B cell (primary cell): ENCODE data around the gene POLR2C. TPM values are rescaled to one million over a fixed set of nuclear protein-coding genes. Genes with fewer than 3 reads are reported as not detected.

Source experiments
- ATAC-seq: fragments of 200-7000 bp; cut with Tn5 transposase; one replicate; pipeline ENCODE4 v1.10.0; 2021; ENCODE audit warnings: low read depth, mild to moderate bottlenecking, moderate number of reproducible peaks, moderate library complexity
- CTCF ChIA-PET: fragments of 350-600 bp; sonication (Branson Sonifier 250); formaldehyde crosslinking; loops from one replicate; lab custom pipeline; 2021; ENCODE audit warnings: antibody characterized with exemption, inconsistent platforms; lab: Charles Lee
- POLR2A ChIA-PET: fragments of 350-600 bp; sonication (Branson Sonifier 250); formaldehyde crosslinking; loops from one replicate; lab custom pipeline; 2021; ENCODE audit warnings: antibody characterized with exemption; lab: Charles Lee
- DNase-seq: peaks from one replicate; pipeline ENCODE4 v3.0.0; 2013
- H2AFZ ChIP-seq: 2 replicates; pipeline ENCODE4 v1.6.1; 2012; ENCODE audit warnings: mild to moderate bottlenecking, low read depth, low read length; ENCODE audit not compliant: insufficient read depth, poor library complexity, severe bottlenecking
- H3K27ac ChIP-seq, 2 donors: 1 replicate in 1 of 2; 2 replicates in 1 of 2; pipeline ENCODE4 v1.5.1; 2012 to 2013; ENCODE audit warnings: low read length in 2 of 2, mild to moderate bottlenecking in 2 of 2, moderate library complexity in 1 of 2
- H3K27me3 ChIP-seq, 4 experiments: fragments of 200-600 bp in 1 of 4; sonication (generic) in 1 of 4; replicated peaks in 1 of 4; 1 replicate in 2 of 4; 2 replicates in 2 of 4; pipeline versions ENCODE4 v1.6.1 to v1.7.0; 2013 to 2016; ENCODE audit warnings: low read length in 3 of 4, mild to moderate bottlenecking in 2 of 4, mixed read lengths in 1 of 4, moderate library complexity in 1 of 4; ENCODE audit not compliant: insufficient read depth in 4 of 4, control insufficient read depth in 3 of 4; ENCODE audit errors: control extremely low read depth in 1 of 4
- H3K36me3 ChIP-seq, 2 experiments: replicated peaks in 1 of 2; 1 replicate in 1 of 2; 2 replicates in 1 of 2; pipeline versions ENCODE4 v1.6.1 to v1.7.1; 2013; ENCODE audit warnings: low read length in 1 of 2; ENCODE audit not compliant: insufficient read depth in 2 of 2, control insufficient read depth in 1 of 2; ENCODE audit errors: control extremely low read depth in 1 of 2, extremely low read depth in 1 of 2
- H3K4me1 ChIP-seq, 2 donors: fragments of 200-600 bp in 1 of 2; sonication (generic) in 1 of 2; 1 replicate in 1 of 2; 2 replicates in 1 of 2; pipeline versions ENCODE4 v1.5.1 to v1.6.1; 2013 to 2017; ENCODE audit warnings: low read length in 2 of 2; ENCODE audit not compliant: control insufficient read depth in 2 of 2, insufficient read depth in 2 of 2
- H3K4me2 ChIP-seq: replicated peaks from 2 replicates; pipeline ENCODE3; 2012; ENCODE audit warnings: mild to moderate bottlenecking, low read depth, low read length; ENCODE audit not compliant: poor library complexity, severe bottlenecking
- H3K4me3 ChIP-seq, 5 experiments: fragments of 200-600 bp in 1 of 5; sonication (generic) in 1 of 5; 1 replicate in 3 of 5; 2 replicates in 2 of 5; pipeline versions ENCODE4 v1.5.1 to v1.7.0; 2011 to 2016; ENCODE audit warnings: low read length in 4 of 5, mild to moderate bottlenecking in 4 of 5, low read depth in 2 of 5, control low read depth in 1 of 5, moderate library complexity in 1 of 5; ENCODE audit not compliant: insufficient read depth in 1 of 5; ENCODE audit errors: control extremely low read depth in 1 of 5, extremely low read depth in 1 of 5
- H3K79me2 ChIP-seq: fragments of 200-600 bp; sonication (generic); one replicate; pipeline ENCODE4 v1.6.0; 2016; ENCODE audit warnings: low read length; ENCODE audit not compliant: control insufficient read depth, insufficient read depth
- H3K9ac ChIP-seq: fragments of 200-600 bp; sonication (generic); 2 replicates; pipeline ENCODE4 v1.6.1; 2017; ENCODE audit warnings: mild to moderate bottlenecking, low read length, moderate library complexity
- H3K9me3 ChIP-seq, 3 donors: one replicate each; pipeline versions ENCODE4 v1.6.1 to v1.7.1; 2013; ENCODE audit warnings: low read length in 2 of 3; ENCODE audit not compliant: control insufficient read depth in 2 of 3, insufficient read depth in 1 of 3; ENCODE audit errors: control extremely low read depth in 1 of 3
- H4K20me1 ChIP-seq: 2 replicates; pipeline ENCODE4 v1.6.0; 2012; ENCODE audit warnings: mild to moderate bottlenecking, low read length; ENCODE audit not compliant: insufficient read depth, control insufficient read depth, poor library complexity, severe bottlenecking
- H3K27ac Mint-ChIP-seq: one replicate; pipeline ENCODE4 v1.8.0; 2021; ENCODE audit warnings: mixed read lengths
- H3K27me3 Mint-ChIP-seq: one replicate; pipeline ENCODE4 v1.8.0; 2021; ENCODE audit warnings: mixed read lengths
- H3K4me1 Mint-ChIP-seq: one replicate; pipeline ENCODE4 v1.8.0; 2021; ENCODE audit warnings: mixed read lengths
- H3K4me3 Mint-ChIP-seq: one replicate; pipeline ENCODE4 v1.8.0; 2021; ENCODE audit warnings: mixed read lengths
- H3K9me3 Mint-ChIP-seq: one replicate; pipeline ENCODE4 v1.8.0; 2022; ENCODE audit warnings: mixed read lengths; ENCODE audit not compliant: insufficient read depth
- EZH2 ChIP-seq: IDR thresholded peaks from 2 replicates; pipeline ENCODE4 v1.6.1; 2012; ENCODE audit warnings: borderline replicate concordance, low read depth, mild to moderate bottlenecking, moderate library complexity, low read length; ENCODE audit not compliant: insufficient read depth, poor library complexity, severe bottlenecking
- WGBS: methylation state at CpG from one replicate; pipeline ENCODE4 v1.1.5; 2013; ENCODE audit warnings: missing lambda C conversion rate; ENCODE audit not compliant: insufficient coverage; 5-methylcytosine and 5-hydroxymethylcytosine counted together
- intact Hi-C: fragments of 100-400 bp; cut with micrococcal nuclease; formaldehyde crosslinking; loops from one replicate; pipeline ENCODE4 v1.10.0; 2022
- polyA plus RNA-seq: library from polyadenylated mRNA; depleted of rRNA; stranded (reverse); fragments of >200 nt; gene quantifications from 2 replicates; pipeline ENCODE4 v1.2.3, GENCODE V29; 2012
- total RNA-seq, 2 donors: library from RNA; stranded (reverse); fragments of 120-200 nt in 1 of 2; gene quantifications; 1 replicate in 1 of 2; 2 replicates in 1 of 2; pipeline versions ENCODE4 v1.2.3 to v1.2.4, GENCODE V29; 2013 to 2022
- TF ChIP-seq, protein P1 (sequence below): fragments of 200-600 bp; IDR thresholded peaks from one replicate; pipeline ENCODE4 v1.8.0; 2022; ENCODE audit warnings: antibody characterized with exemption, mild to moderate bottlenecking

The POLR2C gene
- total and polyA plus RNA-seq, 2 donors (not counting 1 experiment from before 2014, with no cell fraction given) = 57.8 to 70.1 TPM

GRCh38 chr16:57477531-57478202, 15.2 kb downstream of the POLR2C start:
- Histone ChIP-seq H3K9me3 (no peaks in the 10 kb centered on the region), H3K4me2 (peak overlapping the region; percentile 63), H3K27ac (no peak overlapping the region), H3K4me1 (peaks cover 33 to 45% of the 10 kb centered on the region in 2 donors), H3K27me3 (peaks cover 0 to 13% (median 0%) of the 10 kb centered on the region in 4 experiments), H3K79me2 (no peaks in the 10 kb centered on the region), H3K9ac (no peak overlapping the region), H2AFZ (no peak overlapping the region), H3K4me3 (no peak overlapping the region), H4K20me1 (no peaks in the 10 kb centered on the region), H3K36me3 (peaks cover 0 to under 1% of the 10 kb centered on the region in 2 experiments)
- Mint-ChIP-seq H3K4me3 (no peak overlapping the region), H3K27me3 (peaks cover 14% of the 10 kb centered on the region), H3K4me1 (peaks cover 33% of the 10 kb centered on the region), H3K27ac (no peak overlapping the region), H3K9me3 (no peaks in the 10 kb centered on the region)
- WGBS = 61% methylated on average over 6 of the region's 9 CpGs
- CTCF ChIA-PET = no interaction called here
- DNase-seq (no peak), ATAC-seq (no peak)
- TF ChIP-seq, protein P1, sequence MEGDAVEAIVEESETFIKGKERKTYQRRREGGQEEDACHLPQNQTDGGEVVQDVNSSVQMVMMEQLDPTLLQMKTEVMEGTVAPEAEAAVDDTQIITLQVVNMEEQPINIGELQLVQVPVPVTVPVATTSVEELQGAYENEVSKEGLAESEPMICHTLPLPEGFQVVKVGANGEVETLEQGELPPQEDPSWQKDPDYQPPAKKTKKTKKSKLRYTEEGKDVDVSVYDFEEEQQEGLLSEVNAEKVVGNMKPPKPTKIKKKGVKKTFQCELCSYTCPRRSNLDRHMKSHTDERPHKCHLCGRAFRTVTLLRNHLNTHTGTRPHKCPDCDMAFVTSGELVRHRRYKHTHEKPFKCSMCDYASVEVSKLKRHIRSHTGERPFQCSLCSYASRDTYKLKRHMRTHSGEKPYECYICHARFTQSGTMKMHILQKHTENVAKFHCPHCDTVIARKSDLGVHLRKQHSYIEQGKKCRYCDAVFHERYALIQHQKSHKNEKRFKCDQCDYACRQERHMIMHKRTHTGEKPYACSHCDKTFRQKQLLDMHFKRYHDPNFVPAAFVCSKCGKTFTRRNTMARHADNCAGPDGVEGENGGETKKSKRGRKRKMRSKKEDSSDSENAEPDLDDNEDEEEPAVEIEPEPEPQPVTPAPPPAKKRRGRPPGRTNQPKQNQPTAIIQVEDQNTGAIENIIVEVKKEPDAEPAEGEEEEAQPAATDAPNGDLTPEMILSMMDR = no peak
- no peak for TF ChIP-seq EZH2
- POLR2A ChIA-PET = no interaction called here
- intact Hi-C loops = loop anchor here (2.0 to 5.0 kb wide), 3 partner anchors 15 to 171 kb away; partner anchors contain the start of gene POLR2C
